ENCODE results near the gene LAMP1.
"Not testable (repeated sequence)": the region's sequence is repeated elsewhere in the genome, so short reads cannot be mapped to it uniquely, and the experiment has no call there.

DNA sequence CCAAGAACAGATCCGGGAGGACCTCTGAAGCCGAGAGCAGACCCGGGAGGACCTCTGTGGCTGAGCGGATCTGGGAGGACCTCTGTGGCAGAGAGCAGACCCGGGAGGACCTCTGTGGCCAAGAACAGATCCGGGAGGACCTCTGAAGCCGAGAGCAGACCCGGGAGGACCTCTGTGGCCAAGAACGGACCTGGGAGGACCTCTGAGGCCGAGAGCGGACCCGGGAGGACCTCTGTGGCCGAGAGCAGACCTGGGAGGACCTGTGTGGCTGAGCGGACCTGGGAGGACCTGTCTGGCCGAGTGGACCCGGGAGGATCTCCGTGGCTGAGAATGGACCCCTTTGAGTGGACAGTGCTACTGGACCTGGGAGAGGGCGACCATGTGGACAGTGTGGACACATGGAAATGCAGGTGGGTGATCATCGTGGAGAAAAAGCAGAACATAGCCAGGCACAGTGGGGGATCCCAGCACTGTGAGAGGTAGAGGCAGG lies 50.7 kb downstream of the LAMP1 start:
- TF ChIP-seq, protein P1, sequence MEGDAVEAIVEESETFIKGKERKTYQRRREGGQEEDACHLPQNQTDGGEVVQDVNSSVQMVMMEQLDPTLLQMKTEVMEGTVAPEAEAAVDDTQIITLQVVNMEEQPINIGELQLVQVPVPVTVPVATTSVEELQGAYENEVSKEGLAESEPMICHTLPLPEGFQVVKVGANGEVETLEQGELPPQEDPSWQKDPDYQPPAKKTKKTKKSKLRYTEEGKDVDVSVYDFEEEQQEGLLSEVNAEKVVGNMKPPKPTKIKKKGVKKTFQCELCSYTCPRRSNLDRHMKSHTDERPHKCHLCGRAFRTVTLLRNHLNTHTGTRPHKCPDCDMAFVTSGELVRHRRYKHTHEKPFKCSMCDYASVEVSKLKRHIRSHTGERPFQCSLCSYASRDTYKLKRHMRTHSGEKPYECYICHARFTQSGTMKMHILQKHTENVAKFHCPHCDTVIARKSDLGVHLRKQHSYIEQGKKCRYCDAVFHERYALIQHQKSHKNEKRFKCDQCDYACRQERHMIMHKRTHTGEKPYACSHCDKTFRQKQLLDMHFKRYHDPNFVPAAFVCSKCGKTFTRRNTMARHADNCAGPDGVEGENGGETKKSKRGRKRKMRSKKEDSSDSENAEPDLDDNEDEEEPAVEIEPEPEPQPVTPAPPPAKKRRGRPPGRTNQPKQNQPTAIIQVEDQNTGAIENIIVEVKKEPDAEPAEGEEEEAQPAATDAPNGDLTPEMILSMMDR (conservative IDR thresholded peaks at IDR 0.05 in 1 of 2, IDR thresholded peaks at IDR 0.05 in 1 of 2; ENCODE audit: low read depth in 1 of 2, low read length in 2 of 2), result not testable (repeated sequence)
- TF ChIP-seq EZH2 (IDR thresholded peaks at IDR 0.05; ENCODE audit: low read length, missing control alignments), result not testable (repeated sequence)

All from fibroblast of lung (primary cell).